SK-N-SH (cell line): Measurements from ENCODE around the gene SLCO2B1. TPM values are rescaled to one million over a fixed set of nuclear protein-coding genes. Genes with fewer than 3 reads are reported as not detected.

Experiments used
- CTCF ChIA-PET: fragments of 300-600, 350-600 bp; formaldehyde crosslinking; extraction: SDS; loops from one replicate; lab custom pipeline; 2021; lab: Yijun Ruan, JAX
- POLR2A ChIA-PET: fragments of 350-600 bp; sonication (Branson Sonifier 250); formaldehyde crosslinking; extraction: SDS; loops from one replicate; lab custom pipeline; 2020; ENCODE audit warnings: antibody characterized with exemption, inconsistent platforms; lab: Yijun Ruan, JAX
- DNase-seq: peaks from one replicate; pipeline ENCODE4 v3.0.0; 2012
- H2AFZ ChIP-seq: fragments of 200-600 bp; sonication (generic); 2 replicates; pipeline ENCODE4 v1.8.1; 2016; ENCODE audit warnings: antibody characterized with exemption, mild to moderate bottlenecking, low read depth
- H3F3A ChIP-seq: fragments of 200-600 bp; sonication (generic); replicated peaks from 2 replicates; pipeline ENCODE3; 2016; ENCODE audit warnings: antibody characterized with exemption, mild to moderate bottlenecking; ENCODE audit not compliant: insufficient read depth
- H3K27ac ChIP-seq, 2 experiments: fragments of 200-500 bp in 1 of 2; fragments of 200-600 bp in 1 of 2; sonication (Bioruptor generic) in 1 of 2; sonication (generic), shearing (Covaris generic) in 1 of 2; 2 replicates each; pipeline versions ENCODE4 v1.5.1 to v1.6.1; 2014 to 2016; ENCODE audit warnings: low read depth in 2 of 2, inconsistent platforms in 1 of 2, low read length in 1 of 2, mild to moderate bottlenecking in 1 of 2, mixed read lengths in 1 of 2
- H3K27me3 ChIP-seq: fragments of 200-600 bp; sonication (generic), shearing (Covaris generic); 2 replicates; pipeline ENCODE4 v1.6.1; 2016; ENCODE audit warnings: mixed run types; ENCODE audit not compliant: insufficient read depth
- H3K36me3 ChIP-seq, 2 experiments: fragments of 200-500 bp in 1 of 2; fragments of 200-600 bp in 1 of 2; sonication (Bioruptor generic) in 1 of 2; sonication (generic) in 1 of 2; replicated peaks in 1 of 2; 2 replicates each; pipeline versions ENCODE3 to v1.5.1; 2014 to 2016; ENCODE audit warnings: low read length in 1 of 2, mild to moderate bottlenecking in 1 of 2; ENCODE audit not compliant: insufficient read depth in 2 of 2, control insufficient read depth in 1 of 2
- H3K4me1 ChIP-seq, 2 experiments: fragments of 200-500 bp in 1 of 2; fragments of 200-600 bp in 1 of 2; sonication (Bioruptor generic) in 1 of 2; sonication (generic), shearing (Covaris generic) in 1 of 2; 2 replicates each; pipeline versions ENCODE4 v1.5.1 to v1.6.1; 2014 to 2016; ENCODE audit warnings: low read depth in 1 of 2, low read length in 1 of 2, mixed run types in 1 of 2; ENCODE audit not compliant: insufficient read depth in 2 of 2, control insufficient read depth in 1 of 2
- H3K4me2 ChIP-seq: fragments of 200-600 bp; sonication (generic), shearing (Covaris generic); 2 replicates; pipeline ENCODE4 v1.6.1; 2017; ENCODE audit warnings: mixed run types
- H3K4me3 ChIP-seq, 2 experiments: fragments of 200-500 bp in 1 of 2; fragments of 200-600 bp in 1 of 2; sonication (Bioruptor generic) in 1 of 2; sonication (generic), shearing (Covaris generic) in 1 of 2; 2 replicates each; pipeline versions ENCODE4 v1.5.1 to v1.8.1; 2014 to 2016; ENCODE audit warnings: low read depth in 2 of 2, inconsistent platforms in 1 of 2, low read length in 1 of 2, mild to moderate bottlenecking in 1 of 2, mixed read lengths in 1 of 2, moderate library complexity in 1 of 2
- H3K79me2 ChIP-seq: fragments of 200-600 bp; sonication (generic); 2 replicates; pipeline ENCODE4 v1.8.1; 2017; ENCODE audit warnings: mild to moderate bottlenecking; ENCODE audit not compliant: insufficient read depth
- H3K9ac ChIP-seq: fragments of 200-600 bp; sonication (generic); 2 replicates; pipeline ENCODE4 v1.6.1; 2017; ENCODE audit warnings: mixed run types
- H3K9me2 ChIP-seq: fragments of 200-600 bp; sonication (generic); 2 replicates; pipeline ENCODE4 v1.6.1; 2017; ENCODE audit warnings: mixed run types
- H3K9me3 ChIP-seq: fragments of 200-600 bp; sonication (generic); 2 replicates; pipeline ENCODE4 v1.6.1; 2017; ENCODE audit warnings: mixed run types, mild to moderate bottlenecking, moderate library complexity
- H4K20me1 ChIP-seq: fragments of 200-600 bp; sonication (generic); 2 replicates; pipeline ENCODE4 v1.6.1; 2017; ENCODE audit warnings: mild to moderate bottlenecking, mixed run types; ENCODE audit not compliant: insufficient read depth
- CHD2 ChIP-seq: fragments of 150-350 bp; IDR thresholded peaks from 2 replicates; pipeline ENCODE4 v1.6.1; 2018; ENCODE audit warnings: low read length; ENCODE audit not compliant: partially characterized antibody
- EP300 ChIP-seq, 2 experiments: IDR thresholded peaks; 2 replicates each; pipeline versions ENCODE4 v1.4.0 to v1.6.1; 2012; ENCODE audit warnings: borderline replicate concordance in 1 of 2, low read depth in 1 of 2, low read length in 1 of 2
- FOSL2 ChIP-seq: IDR thresholded peaks from 2 replicates; pipeline ENCODE4 v1.4.0; 2012; ENCODE audit warnings: low read depth, mild to moderate bottlenecking, moderate library complexity, borderline replicate concordance
- FOXM1 ChIP-seq: IDR thresholded peaks from 2 replicates; pipeline ENCODE4 v1.4.0; 2012; ENCODE audit warnings: low read depth, mild to moderate bottlenecking
- GABPA ChIP-seq: IDR thresholded peaks from 2 replicates; pipeline ENCODE4 v1.4.0; 2012; ENCODE audit warnings: low read depth, mild to moderate bottlenecking
- JUND ChIP-seq: IDR thresholded peaks from 2 replicates; pipeline ENCODE4 v1.4.0; 2012
- MAX ChIP-seq: IDR thresholded peaks from 2 replicates; pipeline ENCODE4 v1.4.0; 2012; ENCODE audit warnings: low read depth
- NRF1 ChIP-seq: IDR thresholded peaks from 2 replicates; pipeline ENCODE4 v1.6.1; 2012; ENCODE audit warnings: low read depth, mild to moderate bottlenecking, low read length
- PBX3 ChIP-seq: IDR thresholded peaks from 2 replicates; pipeline ENCODE4; 2012
- POLR2AphosphoS5 ChIP-seq: IDR thresholded peaks from 2 replicates; pipeline ENCODE4 v1.6.1; 2012; ENCODE audit warnings: low read depth, low read length
- RAD21 ChIP-seq: IDR thresholded peaks from 2 replicates; pipeline ENCODE4 v1.6.1; 2012; ENCODE audit warnings: mild to moderate bottlenecking, low read length
- RCOR1 ChIP-seq: fragments of 150-350 bp; IDR thresholded peaks from 2 replicates; pipeline ENCODE4 v1.6.1; 2017; ENCODE audit warnings: antibody characterized with exemption, low read length
- RFX5 ChIP-seq: IDR thresholded peaks from 2 replicates; pipeline ENCODE4 v1.6.1; 2012; ENCODE audit warnings: mild to moderate bottlenecking, improper control_type of control experiment, low read length
- RXRA ChIP-seq: IDR thresholded peaks from 2 replicates; pipeline ENCODE4 v1.4.0; 2012; ENCODE audit warnings: low read depth, mild to moderate bottlenecking, borderline replicate concordance
- SIN3A ChIP-seq: IDR thresholded peaks from 2 replicates; pipeline ENCODE4 v1.6.1; 2012; ENCODE audit warnings: low read depth, mild to moderate bottlenecking, low read length, moderate library complexity, borderline replicate concordance
- SMC3 ChIP-seq: IDR thresholded peaks from 2 replicates; pipeline ENCODE4 v1.6.1; 2012; ENCODE audit warnings: low read depth, low read length, improper control_type of control experiment
- TEAD4 ChIP-seq: IDR thresholded peaks from 2 replicates; pipeline ENCODE4 v1.4.0; 2012; ENCODE audit warnings: mild to moderate bottlenecking, borderline replicate concordance; ENCODE audit not compliant: insufficient read depth
- ZBTB33 ChIP-seq: IDR thresholded peaks from 2 replicates; pipeline ENCODE4 v1.4.0; 2012; ENCODE audit warnings: low read depth, borderline replicate concordance
- WGBS: methylation state at CpG from one replicate; pipeline ENCODE4 v1.1.6; 2017; ENCODE audit warnings: low lambda C conversion rate; 5-methylcytosine and 5-hydroxymethylcytosine counted together
- polyA plus RNA-seq, 3 experiments: library from polyadenylated mRNA; depleted of rRNA; stranded (reverse); fragments of >200 nt; gene quantifications; 2 replicates each; pipeline ENCODE4 v1.2.3, GENCODE V29; 2012
- TF ChIP-seq, protein P1 (sequence below): fragments of 150-350 bp; IDR thresholded peaks from 2 replicates; pipeline ENCODE4 v1.6.1; 2017; ENCODE audit warnings: antibody characterized with exemption, low read length, low read depth, borderline replicate concordance
- TF ChIP-seq, protein P2 (sequence below): IDR thresholded peaks from 2 replicates; pipeline ENCODE4 v1.4.0; 2012; ENCODE audit warnings: low read depth, borderline replicate concordance

Gene SLCO2B1
- polyA plus RNA-seq, 1 of the 3 experiments (the other 2 are of a cell fraction) = 0.18 TPM

DNA sequence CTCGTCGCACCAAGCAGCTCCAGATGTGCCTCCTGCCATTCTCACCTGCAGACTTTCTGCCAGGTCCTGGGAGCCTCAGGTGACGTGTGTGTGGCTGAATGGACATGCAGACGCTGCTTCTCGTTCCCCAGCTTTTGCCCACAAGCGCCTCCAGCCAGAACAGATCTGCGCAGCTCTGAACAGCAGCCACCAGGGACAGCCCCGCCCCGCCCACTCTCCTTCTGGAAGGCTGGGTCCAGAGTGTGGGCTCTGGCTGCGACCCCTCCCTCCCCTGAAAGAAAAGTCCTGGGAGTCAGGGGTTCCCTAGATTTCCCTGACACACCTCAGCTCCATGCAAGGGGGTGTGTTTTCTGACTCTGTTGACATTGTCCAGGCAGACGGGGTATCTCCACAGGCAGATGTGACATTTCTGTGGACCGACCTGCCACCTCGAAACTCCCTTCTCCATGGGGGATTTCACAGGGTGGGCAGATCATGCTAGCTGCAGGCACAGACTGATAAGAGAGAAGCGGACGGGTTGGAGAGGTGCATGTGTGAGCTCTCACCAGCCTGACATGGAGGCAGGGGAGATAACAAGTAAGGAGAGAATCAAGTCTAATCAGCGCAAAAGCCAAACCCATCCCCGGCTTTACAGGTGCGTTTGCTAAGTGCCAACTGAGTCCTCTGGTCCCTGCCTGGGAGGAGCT is 19.8 kb downstream of the SLCO2B1 start:
- POLR2A ChIA-PET = no interaction called here

DNA sequence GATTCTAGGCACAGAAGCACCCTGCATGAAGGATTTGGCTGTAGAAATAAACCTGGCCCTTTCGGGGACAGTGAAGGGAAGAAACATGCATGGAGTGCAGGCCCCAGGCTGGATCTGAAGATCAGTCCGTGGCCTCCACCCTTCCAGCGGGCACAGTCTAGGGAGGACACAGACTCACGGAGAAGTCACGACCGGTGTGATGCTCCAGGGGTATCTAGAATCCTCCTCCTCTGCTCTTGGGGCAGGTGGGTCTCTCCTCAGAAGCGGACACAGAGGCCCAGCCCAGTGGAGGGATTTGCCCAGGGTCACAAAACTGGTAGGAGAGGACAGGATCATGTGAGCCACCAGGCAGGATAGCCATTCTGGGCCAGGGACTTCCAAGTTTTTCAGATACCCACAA is 22.4 kb downstream of the SLCO2B1 start:
- no peaks in the 10 kb centered on the region for H3K9me3 ChIP-seq

More for the DNA sequence above, 19.8 kb downstream of the SLCO2B1 start:
- Histone ChIP-seq H3K4me2 (no peak overlapping the region), H3K9me3 (no peaks in the 10 kb centered on the region), H3K36me3 (no peaks in the 10 kb centered on the region), H3K79me2 (no peaks in the 10 kb centered on the region), H3K4me3 (no peak overlapping the region), H4K20me1 (no peaks in the 10 kb centered on the region), H3F3A (no peaks in the 10 kb centered on the region), H3K27me3 (peaks cover 8% of the 10 kb centered on the region; the same call in 1 of the 2 replicates), H3K4me1 (no peaks in the 10 kb centered on the region; a peak in 1 of 4 replicates), H3K27ac (no peak overlapping the region), H3K9me2 (no peaks in the 10 kb centered on the region), H2AFZ (no peak overlapping the region), H3K9ac (no peak overlapping the region)
- TF ChIP-seq SMC3 (no peak), POLR2AphosphoS5 (no peak)
- DNase-seq = no peak
- CTCF ChIA-PET = interaction anchor here (0.9 to 3.4 kb wide), 14 partner anchors 11 to 241 kb away, joined by 3 to 12 read pairs (median 4); partner anchors contain the start of gene TPBGL
- 58% methylated on average over 11 of the region's 18 CpGs for WGBS

More for the DNA sequence above, 22.4 kb downstream of the SLCO2B1 start:
- Histone ChIP-seq H3K27ac (no peak overlapping the region), H3K27me3 (peaks cover 4% of the 10 kb centered on the region; the same call in 1 of the 2 replicates), H3K4me3 (no peak overlapping the region), H4K20me1 (no peaks in the 10 kb centered on the region), H2AFZ (no peak overlapping the region), H3K4me2 (no peak overlapping the region), H3K9me2 (no peaks in the 10 kb centered on the region), H3K79me2 (no peaks in the 10 kb centered on the region), H3K36me3 (no peaks in the 10 kb centered on the region), H3F3A (no peaks in the 10 kb centered on the region), H3K9ac (no peak overlapping the region), H3K4me1 (no peaks in the 10 kb centered on the region; a peak in 1 of 4 replicates)
- WGBS = 75% methylated on average over 7 of the region's 7 CpGs
- ChIA-PET POLR2A (no interaction called here), CTCF (interaction anchor here (1.2 kb wide), 1 partner anchor 29 kb away, joined by 3 read pairs; no protein-coding TSS in a partner anchor)
- DNase-seq = no peak
- TF ChIP-seq RXRA = no peak
- no peak for TF ChIP-seq EP300 (IDR thresholded peaks at IDR 0.05; ENCODE audit: borderline replicate concordance in 1 of 2, low read depth in 1 of 2, low read length in 1 of 2)
- no peak for TF ChIP-seq POLR2AphosphoS5
- no peak for TF ChIP-seq MAX
- TF ChIP-seq JUND = no peak
- TF ChIP-seq NRF1 = no peak
- no peak for TF ChIP-seq FOSL2
- no peak for TF ChIP-seq ZBTB33
- TF ChIP-seq, protein P1, sequence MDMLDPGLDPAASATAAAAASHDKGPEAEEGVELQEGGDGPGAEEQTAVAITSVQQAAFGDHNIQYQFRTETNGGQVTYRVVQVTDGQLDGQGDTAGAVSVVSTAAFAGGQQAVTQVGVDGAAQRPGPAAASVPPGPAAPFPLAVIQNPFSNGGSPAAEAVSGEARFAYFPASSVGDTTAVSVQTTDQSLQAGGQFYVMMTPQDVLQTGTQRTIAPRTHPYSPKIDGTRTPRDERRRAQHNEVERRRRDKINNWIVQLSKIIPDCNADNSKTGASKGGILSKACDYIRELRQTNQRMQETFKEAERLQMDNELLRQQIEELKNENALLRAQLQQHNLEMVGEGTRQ = no peak
- no peak for TF ChIP-seq RFX5
- no peak for TF ChIP-seq SIN3A
- TF ChIP-seq CHD2 = no peak
- no peak for TF ChIP-seq TEAD4
- TF ChIP-seq, protein P2, sequence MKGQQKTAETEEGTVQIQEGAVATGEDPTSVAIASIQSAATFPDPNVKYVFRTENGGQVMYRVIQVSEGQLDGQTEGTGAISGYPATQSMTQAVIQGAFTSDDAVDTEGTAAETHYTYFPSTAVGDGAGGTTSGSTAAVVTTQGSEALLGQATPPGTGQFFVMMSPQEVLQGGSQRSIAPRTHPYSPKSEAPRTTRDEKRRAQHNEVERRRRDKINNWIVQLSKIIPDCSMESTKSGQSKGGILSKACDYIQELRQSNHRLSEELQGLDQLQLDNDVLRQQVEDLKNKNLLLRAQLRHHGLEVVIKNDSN = no peak
- no peak for TF ChIP-seq RAD21
- no peak for TF ChIP-seq RCOR1
- no peak for TF ChIP-seq FOXM1
- no peak for TF ChIP-seq PBX3
- TF ChIP-seq SMC3 = no peak
- no peak for TF ChIP-seq GABPA
